AG10803 (cell line): ENCODE measurements around the gene KNCN.

ENCODE experiments used
- DNase-seq: peaks from one replicate; pipeline ENCODE4 v3.0.0; 2010; ENCODE audit warnings: low read depth
- H3K4me3 ChIP-seq: 2 replicates; pipeline ENCODE4 v1.5.1; 2011; ENCODE audit warnings: mild to moderate bottlenecking, low read length, control low read depth
- TF ChIP-seq, protein P1 (sequence below): conservative IDR thresholded peaks from 2 replicates; pipeline ENCODE4 v1.5.1; 2011; ENCODE audit warnings: mild to moderate bottlenecking, low read length, control low read depth, inconsistent platforms

KNCN gene

DNA sequence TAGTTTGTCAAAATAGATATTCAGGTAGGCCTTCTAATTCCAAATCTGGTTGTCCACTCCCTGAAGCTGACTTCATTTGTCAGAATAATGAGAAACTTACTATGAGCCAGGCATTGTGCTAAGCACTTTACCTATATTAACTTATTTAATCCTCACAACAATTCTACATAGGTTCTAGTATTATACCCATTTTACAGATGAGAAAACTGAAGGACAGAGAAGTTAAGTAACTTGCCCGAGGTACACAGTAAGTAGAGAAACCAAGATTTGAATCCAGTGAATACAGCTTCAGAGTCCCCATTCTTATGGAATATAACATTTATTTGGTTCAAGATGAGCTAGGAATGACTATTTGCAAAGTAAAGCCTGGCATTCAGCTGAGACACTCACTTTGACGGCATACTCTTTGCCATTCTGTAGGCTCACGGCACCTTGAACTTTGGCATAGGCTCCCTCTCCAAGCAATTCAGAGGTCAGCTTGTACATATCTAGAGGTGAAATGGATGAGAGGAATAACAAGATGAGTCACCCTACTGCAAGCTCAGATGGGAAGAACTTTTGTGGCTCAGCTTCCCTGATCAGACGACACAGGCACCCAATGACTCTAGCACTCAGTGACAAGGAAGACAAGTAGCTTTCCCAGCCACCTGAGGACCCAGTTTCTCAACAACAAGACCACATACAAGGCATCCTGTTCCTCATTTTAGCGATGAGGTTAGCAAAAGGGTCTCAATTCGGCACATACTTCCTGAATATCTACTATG is 28.9 kb upstream of the KNCN start:
- no peak for DNase-seq
- H3K4me3 ChIP-seq = no peak overlapping the region
- TF ChIP-seq, protein P1, sequence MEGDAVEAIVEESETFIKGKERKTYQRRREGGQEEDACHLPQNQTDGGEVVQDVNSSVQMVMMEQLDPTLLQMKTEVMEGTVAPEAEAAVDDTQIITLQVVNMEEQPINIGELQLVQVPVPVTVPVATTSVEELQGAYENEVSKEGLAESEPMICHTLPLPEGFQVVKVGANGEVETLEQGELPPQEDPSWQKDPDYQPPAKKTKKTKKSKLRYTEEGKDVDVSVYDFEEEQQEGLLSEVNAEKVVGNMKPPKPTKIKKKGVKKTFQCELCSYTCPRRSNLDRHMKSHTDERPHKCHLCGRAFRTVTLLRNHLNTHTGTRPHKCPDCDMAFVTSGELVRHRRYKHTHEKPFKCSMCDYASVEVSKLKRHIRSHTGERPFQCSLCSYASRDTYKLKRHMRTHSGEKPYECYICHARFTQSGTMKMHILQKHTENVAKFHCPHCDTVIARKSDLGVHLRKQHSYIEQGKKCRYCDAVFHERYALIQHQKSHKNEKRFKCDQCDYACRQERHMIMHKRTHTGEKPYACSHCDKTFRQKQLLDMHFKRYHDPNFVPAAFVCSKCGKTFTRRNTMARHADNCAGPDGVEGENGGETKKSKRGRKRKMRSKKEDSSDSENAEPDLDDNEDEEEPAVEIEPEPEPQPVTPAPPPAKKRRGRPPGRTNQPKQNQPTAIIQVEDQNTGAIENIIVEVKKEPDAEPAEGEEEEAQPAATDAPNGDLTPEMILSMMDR = no peak

DNA sequence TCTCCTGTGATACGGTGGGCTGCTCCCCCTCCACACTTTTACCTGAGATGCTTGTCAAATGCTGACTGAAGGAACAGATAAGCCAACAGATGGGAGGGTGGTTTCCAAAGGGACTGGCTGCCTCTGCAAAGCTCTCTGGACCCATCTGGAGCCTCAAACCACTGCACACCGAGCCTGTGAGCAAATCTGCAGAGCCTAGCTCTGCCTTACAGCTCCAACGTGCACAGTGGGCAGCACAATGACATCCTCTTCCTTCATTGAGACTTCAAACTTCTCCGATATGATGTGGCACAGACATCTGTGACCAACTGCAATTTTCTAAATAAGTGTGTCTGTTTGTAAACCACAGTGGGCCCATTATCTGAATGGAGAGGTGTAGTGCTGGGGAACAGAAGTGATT is 26.2 kb upstream of the KNCN start:
- DNase-seq = no peak
- TF ChIP-seq, protein P1 = no peak
- H3K4me3 ChIP-seq = no peak overlapping the region

DNA sequence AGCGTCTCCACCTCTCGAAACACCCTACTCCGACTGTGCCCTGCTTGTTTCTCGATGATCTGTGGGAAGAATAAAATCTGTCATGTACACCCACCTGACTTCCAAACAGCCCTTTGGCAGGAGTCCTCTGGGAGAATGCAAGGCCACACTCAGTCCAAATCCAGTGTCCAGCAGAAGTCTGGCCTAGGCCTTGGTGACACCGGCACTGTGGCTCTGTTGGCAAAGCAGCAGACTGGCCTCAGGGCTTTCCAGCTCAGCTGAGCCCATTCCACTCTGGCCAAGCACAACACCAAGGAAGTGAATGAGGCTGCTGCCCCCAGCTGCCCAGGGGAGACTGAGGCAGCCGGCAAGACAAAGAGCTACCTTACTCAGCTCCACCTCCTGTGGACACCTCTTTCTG is 25.1 kb upstream of the KNCN start:
- DNase-seq = no peak
- no peak overlapping the region for H3K4me3 ChIP-seq
- TF ChIP-seq, protein P1 = no peak

DNA sequence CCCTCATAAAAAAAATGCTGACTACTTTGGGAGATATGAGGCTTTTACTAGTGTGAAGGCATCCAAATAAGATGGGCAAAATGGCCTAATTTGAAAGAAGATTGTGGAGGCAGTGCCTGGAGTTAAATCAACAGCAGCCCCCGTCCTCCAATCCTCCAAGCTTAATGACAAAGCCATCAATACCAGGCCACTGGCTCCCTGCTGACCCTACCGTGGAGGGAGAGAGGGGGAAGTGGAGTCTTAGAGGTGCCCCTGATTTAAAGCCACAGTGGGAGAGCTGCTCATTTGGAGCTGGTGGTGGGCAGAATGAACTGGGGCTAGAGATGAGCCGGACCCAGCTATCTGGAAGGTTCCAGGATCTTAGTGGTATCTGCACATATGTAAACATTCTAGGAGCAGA is 24.3 kb upstream of the KNCN start:
- no peak for DNase-seq
- TF ChIP-seq, protein P1 = no peak
- no peak overlapping the region for H3K4me3 ChIP-seq

DNA sequence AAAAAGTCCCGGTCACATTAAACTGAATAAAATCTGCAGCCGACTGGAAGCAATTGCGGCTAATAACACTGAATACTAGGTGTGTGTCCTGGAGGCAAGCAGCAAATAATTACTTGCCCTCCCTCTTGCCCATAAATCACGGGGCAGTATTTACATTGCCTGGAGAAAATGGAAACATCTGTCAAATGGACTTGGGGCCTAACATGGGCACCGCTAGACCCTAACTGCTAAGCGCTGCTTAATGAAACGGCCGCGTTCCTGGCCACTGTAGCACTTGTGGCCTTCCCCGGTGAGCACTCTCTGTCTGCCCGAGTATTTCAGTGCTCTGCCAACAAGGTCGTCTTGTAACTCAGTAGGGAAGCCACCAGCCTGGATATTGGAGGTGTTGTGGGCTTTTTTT is 23.9 kb upstream of the KNCN start:
- TF ChIP-seq, protein P1 = no peak
- H3K4me3 ChIP-seq = no peak overlapping the region
- no peak for DNase-seq

DNA sequence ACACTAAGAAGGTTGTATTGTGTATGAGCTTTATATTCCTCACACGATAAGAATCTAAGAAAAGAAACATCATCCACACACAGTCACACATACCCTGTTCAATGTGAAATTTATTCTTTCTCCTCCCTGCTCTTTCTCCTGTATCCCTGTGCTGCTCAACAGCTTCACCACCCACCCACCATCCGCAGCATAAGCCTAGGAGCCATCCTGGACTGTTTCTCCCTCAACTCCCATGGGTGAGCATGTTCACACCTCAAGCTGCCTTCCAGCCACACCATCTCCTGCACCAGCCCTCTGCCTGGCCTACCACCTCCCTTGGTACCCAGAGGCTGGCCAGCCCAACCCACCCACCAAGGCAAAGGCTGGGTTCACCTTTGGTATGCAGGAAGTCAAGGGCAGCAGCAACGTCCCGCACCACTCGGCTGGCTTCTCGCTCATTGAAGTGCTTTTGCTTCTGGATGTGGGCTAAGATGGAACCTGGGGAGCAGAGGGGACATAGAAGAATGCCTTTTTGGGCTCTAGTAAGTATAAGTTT is 20.3 kb upstream of the KNCN start:
- DNase-seq = no peak
- TF ChIP-seq, protein P1 = no peak
- H3K4me3 ChIP-seq = no peak overlapping the region
